Neural cell (in vitro differentiated cells): ENCODE measurements around the gene FOSL2. TPM values are rescaled to one million over a fixed set of nuclear protein-coding genes. Genes with fewer than 3 reads are reported as not detected.

Experiments used
- H2AFZ ChIP-seq: fragments of 200-600, 300-800 bp; sonication (generic), shearing (Covaris generic); 2 replicates; pipeline ENCODE4 v1.6.0; 2014; ENCODE audit warnings: low read depth, mild to moderate bottlenecking, antibody characterized with exemption, low read length, moderate library complexity
- H3F3A ChIP-seq: fragments of 200-600 bp; shearing (Covaris generic); 2 replicates; pipeline ENCODE4 v1.6.1; 2016; ENCODE audit warnings: mild to moderate bottlenecking, moderate library complexity, mixed read lengths, antibody characterized with exemption, low read length; ENCODE audit not compliant: insufficient read depth, poor library complexity, severe bottlenecking
- H3K27ac ChIP-seq: fragments of 200-600, 300-800 bp; sonication (generic), shearing (Covaris generic); 2 replicates; pipeline ENCODE4 v1.5.1; 2014; ENCODE audit warnings: mild to moderate bottlenecking, low read length, moderate library complexity
- H3K27me3 ChIP-seq: fragments of 300-800, 200-600 bp; sonication (generic), shearing (Covaris generic); 2 replicates; pipeline ENCODE4 v1.6.0; 2014; ENCODE audit warnings: mild to moderate bottlenecking, low read depth, low read length, moderate library complexity; ENCODE audit not compliant: insufficient read depth
- H3K36me3 ChIP-seq: fragments of 300-800, 200-600 bp; sonication (generic), shearing (Covaris generic); 2 replicates; pipeline ENCODE4 v1.5.1; 2014; ENCODE audit warnings: mild to moderate bottlenecking, antibody characterized with exemption, low read length, moderate library complexity; ENCODE audit not compliant: insufficient read depth
- H3K4me2 ChIP-seq: fragments of 300-800, 200-600 bp; sonication (generic), shearing (Covaris generic); 2 replicates; pipeline ENCODE4 v1.6.0; 2014; ENCODE audit warnings: mild to moderate bottlenecking, low read length
- H3K4me3 ChIP-seq: fragments of 300-800, 200-600 bp; sonication (generic), shearing (Covaris generic); 2 replicates; pipeline ENCODE4 v1.5.1; 2014; ENCODE audit warnings: mild to moderate bottlenecking, low read length, moderate library complexity
- H3K79me2 ChIP-seq: fragments of 200-600 bp; shearing (Covaris generic); replicated peaks from 2 replicates; pipeline ENCODE4 v1.6.0; 2014; ENCODE audit warnings: mild to moderate bottlenecking, low read length, moderate library complexity; ENCODE audit not compliant: insufficient read depth
- H3K9ac ChIP-seq: fragments of 300-800, 200-600 bp; sonication (generic), shearing (Covaris generic); 2 replicates; pipeline ENCODE4 v1.6.1; 2016; ENCODE audit warnings: mild to moderate bottlenecking, low read length, mixed read lengths
- H3K9me2 ChIP-seq: fragments of 200-600 bp; shearing (Covaris generic); 2 replicates; pipeline ENCODE4 v1.6.1; 2016; ENCODE audit warnings: mild to moderate bottlenecking, low read length, mixed read lengths; ENCODE audit not compliant: insufficient read depth
- H3K9me3 ChIP-seq: fragments of 200-600, 300-800 bp; sonication (generic), shearing (Covaris generic); 2 replicates; pipeline ENCODE4 v1.6.1; 2016; ENCODE audit warnings: mild to moderate bottlenecking, mixed run types, low read length, moderate library complexity, mixed read lengths
- H4K20me1 ChIP-seq: fragments of 200-600 bp; shearing (Covaris generic); 2 replicates; pipeline ENCODE4 v1.6.1; 2016; ENCODE audit warnings: mild to moderate bottlenecking, mixed run types; ENCODE audit not compliant: insufficient read depth
- EP300 ChIP-seq: fragments of 450-650 bp; conservative IDR thresholded peaks from 2 replicates; pipeline ENCODE4 v1.6.1; 2014; ENCODE audit warnings: antibody characterized with exemption, mild to moderate bottlenecking, moderate library complexity; ENCODE audit not compliant: poor library complexity, severe bottlenecking
- EZH2 ChIP-seq: fragments of 200-600, 300-800 bp; shearing (Covaris generic), sonication (generic); IDR thresholded peaks from 2 replicates; pipeline ENCODE4 v1.6.1; 2014; ENCODE audit warnings: antibody characterized with exemption, low read length, borderline replicate concordance, mild to moderate bottlenecking; ENCODE audit not compliant: insufficient read depth, poor library complexity, severe bottlenecking
- MXI1 ChIP-seq: fragments of 450-650 bp; conservative IDR thresholded peaks from 2 replicates; pipeline ENCODE4 v1.6.1; 2014; ENCODE audit warnings: antibody characterized with exemption, mild to moderate bottlenecking; ENCODE audit not compliant: poor library complexity, severe bottlenecking
- POLR2AphosphoS5 ChIP-seq: IDR thresholded peaks from 2 replicates; pipeline ENCODE4 v1.6.1; 2012
- RAD21 ChIP-seq: fragments of 450-650 bp; conservative IDR thresholded peaks from 2 replicates; pipeline ENCODE4 v1.6.1; 2014; ENCODE audit warnings: antibody characterized with exemption, mild to moderate bottlenecking, moderate library complexity
- SMC3 ChIP-seq: fragments of 450-650 bp; conservative IDR thresholded peaks from 2 replicates; pipeline ENCODE4 v1.6.1; 2014; ENCODE audit warnings: antibody characterized with exemption, mild to moderate bottlenecking, moderate library complexity; ENCODE audit not compliant: poor library complexity
- TAF1 ChIP-seq: IDR thresholded peaks from 2 replicates; pipeline ENCODE4 v1.6.1; 2012; ENCODE audit warnings: low read depth
- polyA plus RNA-seq: library from polyadenylated mRNA; depleted of rRNA; stranded (reverse); fragments of >200 nt; gene quantifications from 2 replicates; pipeline ENCODE4 v1.2.3, GENCODE V29; 2014
- TF ChIP-seq, protein P1 (sequence below): IDR thresholded peaks from 2 replicates; pipeline ENCODE4 v1.6.1; 2012; ENCODE audit warnings: borderline replicate concordance
- TF ChIP-seq, protein P2 (sequence below): fragments of 450-650 bp; IDR thresholded peaks from 2 replicates; pipeline ENCODE4 v1.5.1; 2014; ENCODE audit warnings: antibody characterized with exemption, mild to moderate bottlenecking, moderate library complexity; ENCODE audit not compliant: poor library complexity, severe bottlenecking

Gene FOSL2
- polyA plus RNA-seq, 1 donor from 2014 or later = 2.8 TPM

DNA sequence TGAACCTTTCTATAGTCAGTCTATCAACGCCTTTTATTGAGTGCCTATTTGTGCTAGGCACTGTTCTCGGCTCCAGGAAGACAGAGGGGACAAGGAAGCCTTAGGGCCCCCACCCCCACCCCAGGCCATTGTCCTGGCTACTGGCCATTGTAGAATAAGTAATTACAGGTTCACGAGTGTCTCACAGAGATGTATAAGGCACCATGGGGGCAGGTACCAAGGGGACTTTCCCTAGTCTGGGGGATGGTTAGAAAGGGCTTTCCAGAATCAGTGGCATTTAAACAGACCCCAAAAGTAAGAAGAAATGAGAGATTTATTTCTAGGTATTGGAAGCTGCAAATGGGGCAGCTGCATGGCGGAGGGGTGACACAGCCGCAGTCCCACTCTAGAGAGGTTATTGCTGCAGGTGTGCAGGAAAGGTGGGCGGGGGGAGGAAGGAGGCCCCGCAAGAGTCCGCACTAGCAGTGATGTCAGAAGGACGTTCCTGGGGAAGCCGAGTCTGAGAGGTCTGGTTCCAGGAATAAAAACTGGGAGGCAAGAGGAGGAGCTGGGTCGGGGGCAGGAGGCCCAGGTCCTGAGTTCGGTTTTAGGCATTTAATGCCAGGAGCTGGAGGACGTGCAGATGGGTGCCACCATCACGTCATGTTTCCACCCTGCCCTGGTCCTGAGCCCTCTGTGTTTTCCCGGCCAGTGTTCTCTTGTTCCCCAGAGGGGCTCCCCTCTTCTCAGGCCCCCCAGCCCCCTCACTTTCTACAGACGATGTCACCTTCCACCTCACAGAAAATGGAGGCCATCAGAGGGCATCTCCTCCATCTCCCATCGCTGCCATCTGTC is 30.5 kb downstream of the FOSL2 start:
- no peak for TF ChIP-seq POLR2AphosphoS5
- TF ChIP-seq RAD21 = no peak
- TF ChIP-seq EP300 = no peak
- TF ChIP-seq TAF1 = no peak
- TF ChIP-seq, protein P1, sequence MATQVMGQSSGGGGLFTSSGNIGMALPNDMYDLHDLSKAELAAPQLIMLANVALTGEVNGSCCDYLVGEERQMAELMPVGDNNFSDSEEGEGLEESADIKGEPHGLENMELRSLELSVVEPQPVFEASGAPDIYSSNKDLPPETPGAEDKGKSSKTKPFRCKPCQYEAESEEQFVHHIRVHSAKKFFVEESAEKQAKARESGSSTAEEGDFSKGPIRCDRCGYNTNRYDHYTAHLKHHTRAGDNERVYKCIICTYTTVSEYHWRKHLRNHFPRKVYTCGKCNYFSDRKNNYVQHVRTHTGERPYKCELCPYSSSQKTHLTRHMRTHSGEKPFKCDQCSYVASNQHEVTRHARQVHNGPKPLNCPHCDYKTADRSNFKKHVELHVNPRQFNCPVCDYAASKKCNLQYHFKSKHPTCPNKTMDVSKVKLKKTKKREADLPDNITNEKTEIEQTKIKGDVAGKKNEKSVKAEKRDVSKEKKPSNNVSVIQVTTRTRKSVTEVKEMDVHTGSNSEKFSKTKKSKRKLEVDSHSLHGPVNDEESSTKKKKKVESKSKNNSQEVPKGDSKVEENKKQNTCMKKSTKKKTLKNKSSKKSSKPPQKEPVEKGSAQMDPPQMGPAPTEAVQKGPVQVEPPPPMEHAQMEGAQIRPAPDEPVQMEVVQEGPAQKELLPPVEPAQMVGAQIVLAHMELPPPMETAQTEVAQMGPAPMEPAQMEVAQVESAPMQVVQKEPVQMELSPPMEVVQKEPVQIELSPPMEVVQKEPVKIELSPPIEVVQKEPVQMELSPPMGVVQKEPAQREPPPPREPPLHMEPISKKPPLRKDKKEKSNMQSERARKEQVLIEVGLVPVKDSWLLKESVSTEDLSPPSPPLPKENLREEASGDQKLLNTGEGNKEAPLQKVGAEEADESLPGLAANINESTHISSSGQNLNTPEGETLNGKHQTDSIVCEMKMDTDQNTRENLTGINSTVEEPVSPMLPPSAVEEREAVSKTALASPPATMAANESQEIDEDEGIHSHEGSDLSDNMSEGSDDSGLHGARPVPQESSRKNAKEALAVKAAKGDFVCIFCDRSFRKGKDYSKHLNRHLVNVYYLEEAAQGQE = no peak
- TF ChIP-seq SMC3 = no peak
- no peak for TF ChIP-seq MXI1
- TF ChIP-seq EZH2 = no peak
- TF ChIP-seq, protein P2, sequence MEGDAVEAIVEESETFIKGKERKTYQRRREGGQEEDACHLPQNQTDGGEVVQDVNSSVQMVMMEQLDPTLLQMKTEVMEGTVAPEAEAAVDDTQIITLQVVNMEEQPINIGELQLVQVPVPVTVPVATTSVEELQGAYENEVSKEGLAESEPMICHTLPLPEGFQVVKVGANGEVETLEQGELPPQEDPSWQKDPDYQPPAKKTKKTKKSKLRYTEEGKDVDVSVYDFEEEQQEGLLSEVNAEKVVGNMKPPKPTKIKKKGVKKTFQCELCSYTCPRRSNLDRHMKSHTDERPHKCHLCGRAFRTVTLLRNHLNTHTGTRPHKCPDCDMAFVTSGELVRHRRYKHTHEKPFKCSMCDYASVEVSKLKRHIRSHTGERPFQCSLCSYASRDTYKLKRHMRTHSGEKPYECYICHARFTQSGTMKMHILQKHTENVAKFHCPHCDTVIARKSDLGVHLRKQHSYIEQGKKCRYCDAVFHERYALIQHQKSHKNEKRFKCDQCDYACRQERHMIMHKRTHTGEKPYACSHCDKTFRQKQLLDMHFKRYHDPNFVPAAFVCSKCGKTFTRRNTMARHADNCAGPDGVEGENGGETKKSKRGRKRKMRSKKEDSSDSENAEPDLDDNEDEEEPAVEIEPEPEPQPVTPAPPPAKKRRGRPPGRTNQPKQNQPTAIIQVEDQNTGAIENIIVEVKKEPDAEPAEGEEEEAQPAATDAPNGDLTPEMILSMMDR = no peak
- Histone ChIP-seq H2AFZ (no peak overlapping the region), H3K4me2 (no peak overlapping the region)

DNA sequence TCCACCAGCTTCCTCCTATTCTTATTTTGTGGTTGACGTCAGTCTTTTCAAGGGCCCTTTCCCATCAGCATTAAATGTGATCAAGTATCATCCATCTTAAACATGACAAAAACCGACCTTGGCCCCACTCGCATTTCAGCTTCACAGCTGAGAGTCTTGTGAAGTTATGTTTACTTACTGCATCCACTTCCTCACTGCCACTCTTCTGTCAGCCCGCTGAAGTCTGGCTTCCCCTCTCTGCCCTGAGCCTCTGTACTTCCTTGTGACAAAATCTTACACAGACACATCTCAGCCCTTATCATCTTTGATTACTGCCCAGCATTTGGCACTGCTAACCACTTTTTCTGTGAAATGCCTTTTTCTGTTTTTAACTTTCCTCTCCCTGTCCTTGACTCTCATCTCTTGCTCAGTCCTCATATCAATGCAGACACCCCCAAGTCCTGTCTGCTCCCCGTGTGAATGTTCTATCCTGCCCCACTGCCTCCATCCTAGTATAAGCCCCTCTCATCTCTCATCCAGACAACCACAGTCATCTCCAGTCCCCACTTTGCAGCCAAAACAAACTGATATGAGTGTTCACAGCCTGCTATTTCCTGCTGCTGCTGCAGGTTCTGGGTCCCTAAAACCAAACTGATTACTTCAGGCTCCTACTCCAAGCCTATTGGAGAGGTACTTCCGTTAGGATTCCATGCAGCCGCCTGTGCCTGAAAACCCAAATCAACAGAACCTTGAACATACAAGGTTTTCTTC is 31.4 kb downstream of the FOSL2 start:
- no peak overlapping the region for H2AFZ ChIP-seq
- H3K27me3 ChIP-seq = no peaks in the 10 kb centered on the region
- H3K9me2 ChIP-seq = no peaks in the 10 kb centered on the region
- H3K79me2 ChIP-seq = no peaks in the 10 kb centered on the region
- H4K20me1 ChIP-seq = no peaks in the 10 kb centered on the region
- H3K9me3 ChIP-seq = no peaks in the 10 kb centered on the region
- H3K9ac ChIP-seq = no peak overlapping the region
- TF ChIP-seq, protein P1 = no peak
- TF ChIP-seq, protein P2 = no peak
- TF ChIP-seq RAD21 (no peak), MXI1 (no peak), TAF1 (no peak), POLR2AphosphoS5 (no peak), EZH2 (no peak), SMC3 (no peak), EP300 (no peak)
- no peak overlapping the region for H3K4me2 ChIP-seq
- H3K4me3 ChIP-seq = no peak overlapping the region
- no peaks in the 10 kb centered on the region for H3F3A ChIP-seq
- H3K27ac ChIP-seq = no peak overlapping the region
- no peaks in the 10 kb centered on the region for H3K36me3 ChIP-seq

More for the DNA sequence above, 30.5 kb downstream of the FOSL2 start:
- Histone ChIP-seq H3K4me3 (no peak overlapping the region), H4K20me1 (no peaks in the 10 kb centered on the region), H3K9me3 (no peaks in the 10 kb centered on the region), H3F3A (no peaks in the 10 kb centered on the region), H3K9ac (no peak overlapping the region), H3K27me3 (no peaks in the 10 kb centered on the region), H3K36me3 (no peaks in the 10 kb centered on the region), H3K9me2 (no peaks in the 10 kb centered on the region), H3K27ac (no peak overlapping the region), H3K79me2 (no peaks in the 10 kb centered on the region)
